GM23338 (cell line): Measurements from ENCODE around the gene OR51B2.

Experiments used
- CREB1 ChIP-seq: fragments of 250-450 bp; sonication (Bioruptor Pico); IDR thresholded peaks from 2 replicates; pipeline ENCODE4 v1.5.0; 2020; ENCODE audit warnings: low read depth, mild to moderate bottlenecking, moderate library complexity
- CTCF ChIP-seq, 2 experiments: fragments of 200-600 bp in 1 of 2; sonication (generic) in 1 of 2; conservative IDR thresholded peaks; 2 replicates each; pipeline versions ENCODE4 v1.5.1 to v1.6.1; 2016 to 2017; ENCODE audit warnings: antibody characterized with exemption in 2 of 2, low read depth in 2 of 2, mild to moderate bottlenecking in 2 of 2, moderate library complexity in 1 of 2
- ETS1 ChIP-seq: IDR thresholded peaks from 2 replicates; pipeline ENCODE4 v1.6.1; 2016; ENCODE audit warnings: antibody characterized with exemption
- EZH2 ChIP-seq: fragments of 200-600 bp; sonication (generic); IDR thresholded peaks from one replicate; pipeline ENCODE4 v1.8.0; 2017; ENCODE audit warnings: antibody characterized with exemption, mild to moderate bottlenecking, low read depth; ENCODE audit not compliant: unreplicated experiment
- EZH2phosphoT487 ChIP-seq: fragments of 200-600 bp; sonication (generic); IDR thresholded peaks from one replicate; pipeline ENCODE4 v1.8.1; 2018; ENCODE audit warnings: antibody characterized with exemption; ENCODE audit not compliant: unreplicated experiment
- JUNB ChIP-seq: IDR thresholded peaks from one replicate; pipeline ENCODE4 v1.6.1; 2016; ENCODE audit warnings: antibody characterized with exemption; ENCODE audit not compliant: unreplicated experiment
- NANOG ChIP-seq: IDR thresholded peaks from 2 replicates; pipeline ENCODE4 v1.6.1; 2016; ENCODE audit warnings: antibody characterized with exemption, borderline replicate concordance
- POLR2AphosphoS5 ChIP-seq: IDR thresholded peaks from 2 replicates; pipeline ENCODE4 v1.6.1; 2016; ENCODE audit warnings: antibody characterized with exemption, low read depth
- REST ChIP-seq: IDR thresholded peaks from one replicate; pipeline ENCODE4 v1.6.1; 2018; ENCODE audit warnings: antibody characterized with exemption; ENCODE audit not compliant: unreplicated experiment
- STAT1 ChIP-seq: IDR thresholded peaks from one replicate; pipeline ENCODE4 v1.6.1; 2016; ENCODE audit warnings: antibody characterized with exemption; ENCODE audit not compliant: unreplicated experiment
- ZNF114 ChIP-seq: fragments of 250-450 bp; sonication (Bioruptor Pico); IDR thresholded peaks from 2 replicates; pipeline ENCODE4 v1.5.0; 2020; ENCODE audit warnings: mild to moderate bottlenecking, moderate library complexity
- ZNF331 ChIP-seq: fragments of 250-450 bp; sonication (Bioruptor Pico); IDR thresholded peaks from 2 replicates; pipeline ENCODE4 v1.5.0; 2020; ENCODE audit warnings: low read depth, mild to moderate bottlenecking, moderate library complexity
- ZNF462 ChIP-seq: fragments of 250-450 bp; sonication (Bioruptor Pico); IDR thresholded peaks from 2 replicates; pipeline ENCODE4 v1.5.0; 2020; ENCODE audit warnings: mild to moderate bottlenecking, moderate library complexity

- no peak for TF ChIP-seq CTCF (conservative IDR thresholded peaks at IDR 0.05; ENCODE audit: low read depth in 2 of 2)
- no peak for TF ChIP-seq EZH2
- TF ChIP-seq POLR2AphosphoS5: no peak
- TF ChIP-seq CREB1: no peak
- TF ChIP-seq NANOG: no peak
- TF ChIP-seq ZNF114: no peak
- TF ChIP-seq REST: no peak
- TF ChIP-seq EZH2phosphoT487: no peak
- no peak for TF ChIP-seq ZNF462 (CRISPR knock-in tag)
- TF ChIP-seq STAT1: no peak
- TF ChIP-seq JUNB: no peak
- no peak for TF ChIP-seq ZNF331 (CRISPR knock-in tag)
- TF ChIP-seq ETS1: no peak
These were observed 23.8 kb downstream of the OR51B2 start for GRCh38 chr11:5300251-5300650.
